Right lobe of liver (tissue), 6 donors: Measurements from ENCODE around the gene SOAT1. TPM values are rescaled to one million over a fixed set of nuclear protein-coding genes. Genes with fewer than 3 reads are reported as not detected.
A peak's percentile ranks its signal among the peaks of the same experiment; 100 is the strongest.
"Not testable (repeated sequence)": the region's sequence is repeated elsewhere in the genome, so short reads cannot be mapped to it uniquely, and the experiment has no call there.

Experiments used
- ATAC-seq, 4 donors: fragments of 200-7000 bp; cut with Tn5 transposase; one replicate each; pipeline ENCODE4 v1.9.1; 2020; ENCODE audit warnings: mild to moderate bottlenecking in 4 of 4, moderate library complexity in 4 of 4
- DNase-seq, 3 donors: peaks; one replicate each; pipeline ENCODE4 v3.0.0-alpha.2; 2020
- H3K27ac ChIP-seq, 3 donors: fragments of 200-600 bp; one replicate each; pipeline ENCODE4 v1.8.0; 2022
- H3K27me3 ChIP-seq, 2 donors: fragments of 200-600 bp; one replicate each; pipeline ENCODE4 v1.8.0; 2022
- H3K36me3 ChIP-seq, 4 donors: fragments of 200-600 bp; sonication (generic) in 1 of 4; one replicate each; pipeline versions ENCODE4 v1.5.1 to v1.8.0; 2017 to 2022; ENCODE audit warnings: control low read depth in 1 of 4
- H3K4me1 ChIP-seq, 4 donors: fragments of 200-600 bp; sonication (generic) in 1 of 4; one replicate each; pipeline versions ENCODE4 v1.5.1 to v1.8.0; 2017 to 2022; ENCODE audit warnings: control low read depth in 1 of 4
- H3K4me3 ChIP-seq, 3 donors: fragments of 200-600 bp; one replicate each; pipeline ENCODE4 v1.8.0; 2022
- H3K9me3 ChIP-seq, 4 donors: fragments of 200-600 bp; sonication (generic) in 1 of 4; one replicate each; pipeline versions ENCODE4 v1.5.1 to v1.8.0; 2017 to 2022; ENCODE audit warnings: control low read depth in 1 of 4
- CTCF ChIP-seq, 4 donors: fragments of 200-600 bp in 3 of 4; fragments of 450-650 bp in 1 of 4; IDR thresholded peaks; one replicate each; pipeline versions ENCODE4 v1.5.1 to v1.8.0; 2016 to 2022; ENCODE audit warnings: antibody characterized with exemption in 4 of 4, mild to moderate bottlenecking in 2 of 4
- POLR2A ChIP-seq: fragments of 450-650 bp; IDR thresholded peaks from one replicate; pipeline ENCODE4 v1.6.1; 2017; ENCODE audit warnings: antibody characterized with exemption, mild to moderate bottlenecking
- WGBS: methylation state at CpG from one replicate; pipeline ENCODE4 v1.1.6; 2018; ENCODE audit warnings: low coverage, low lambda C conversion rate; ENCODE audit not compliant: insufficient coverage; ENCODE audit errors: missing lambda C conversion rate; 5-methylcytosine and 5-hydroxymethylcytosine counted together
- intact Hi-C, 2 donors: fragments of 100-400 bp; cut with DNase I; formaldehyde crosslinking; loops; one replicate each; pipeline versions ENCODE4 v1.11.2 to v1.14.1; 2022
- total RNA-seq, 6 experiments: library from RNA; depleted of rRNA in 2 of 6; stranded (reverse); fragments of >200 nt in 2 of 6; fragmentation: NEBNext Ultra II Directional in 3 of 6; extraction: Animal tissue kit (Norgen Biotek cat#: 25700) in 3 of 6; gene quantifications; one replicate each; pipeline versions ENCODE4 v1.1.0 to v1.2.4, GENCODE V29; 2016 to 2023
- donor health status: DM: no; HTN: yes; CAD: no.
- donor health status: DM: no; HTN: no; CAD: no.
- donor health status: DM: no; HTN: no; CAD: no.
- donor health status: DM: no; HTN: yes; CAD: no.
- donor health status: DM: no; HTN: yes; CAD: no.

Gene SOAT1
- total RNA-seq, 6 experiments from 2014 or later = 5.8 to 20.5 (median 14.3) TPM

- intact Hi-C loops = no loop called here
- H3K36me3 ChIP-seq = peaks cover 5 to 78% (median 23%) of the 10 kb centered on the region in 4 donors
These were observed 49.3 kb downstream of the SOAT1 start for GRCh38 chr1:179342740-179343404.

GRCh38 chr1:179351281-179351680, 57.7 kb downstream of the SOAT1 start:
- intact Hi-C loops = no loop called here
- DNase-seq = no peak

More at GRCh38 chr1:179342740-179343404, 49.3 kb downstream of the SOAT1 start:
- H3K9me3 ChIP-seq = no peaks in the 10 kb centered on the region
- no peak overlapping the region for H3K4me3 ChIP-seq
- ATAC-seq (peak; percentile 72 to 88 (median 76)), DNase-seq (no peak)
- H3K4me1 ChIP-seq = no peaks in the 10 kb centered on the region
- no peaks in the 10 kb centered on the region for H3K27me3 ChIP-seq
- WGBS = 77% methylated on average over 3 of the region's 4 CpGs
- no peak overlapping the region for H3K27ac ChIP-seq
- no peak for TF ChIP-seq CTCF (IDR thresholded peaks at IDR 0.05)

GRCh38 chr1:179352236-179352635, 58.6 kb downstream of the SOAT1 start:
- ATAC-seq (no peak), DNase-seq (no peak)
- WGBS = 100% methylated on average over 2 of the region's 2 CpGs
- intact Hi-C loops = no loop called here
- no peak for TF ChIP-seq CTCF (IDR thresholded peaks at IDR 0.05)
- no peak for TF ChIP-seq POLR2A
- no peaks in the 10 kb centered on the region for H3K9me3 ChIP-seq
- no peaks in the 10 kb centered on the region for H3K27me3 ChIP-seq
- H3K4me3 ChIP-seq = no peak overlapping the region
- H3K36me3 ChIP-seq = peaks cover 0 to 57% (median 15%) of the 10 kb centered on the region in 4 donors
- no peak overlapping the region for H3K27ac ChIP-seq
- H3K4me1 ChIP-seq = no peaks in the 10 kb centered on the region

More at GRCh38 chr1:179351281-179351680, 57.7 kb downstream of the SOAT1 start:
- TF ChIP-seq CTCF (IDR thresholded peaks at IDR 0.05) (no peak), POLR2A (no peak)
- Histone ChIP-seq H3K36me3 (peaks cover 0 to 61% (median 18%) of the 10 kb centered on the region in 4 donors), H3K27ac (no peak overlapping the region), H3K27me3 (no peaks in the 10 kb centered on the region), H3K9me3 (no peaks in the 10 kb centered on the region), H3K4me1 (no peaks in the 10 kb centered on the region), H3K4me3 (no peak overlapping the region)
- 97% methylated on average over 3 of the region's 3 CpGs for WGBS
- no peak for ATAC-seq

GRCh38 chr1:179353546-179353945, 59.9 kb downstream of the SOAT1 start:
- no peaks in the 10 kb centered on the region for H3K27me3 ChIP-seq

GRCh38 chr1:179361631-179362030, 68.0 kb downstream of the SOAT1 start:
- intact Hi-C loops = loop anchor here in 1 of 2 donors (10.0 kb wide), 1 partner anchor 67 kb away; the partner anchor contains the start of gene SOAT1
- H3K4me3 ChIP-seq, H3K4me1 ChIP-seq: not testable (repeated sequence)

More at GRCh38 chr1:179353546-179353945, 59.9 kb downstream of the SOAT1 start:
- intact Hi-C loops = no loop called here
- no peaks in the 10 kb centered on the region for H3K4me1 ChIP-seq
- H3K27ac ChIP-seq = no peak overlapping the region
- H3K36me3 ChIP-seq = peaks cover 0 to 45% (median 15%) of the 10 kb centered on the region in 4 donors
- no peaks in the 10 kb centered on the region for H3K9me3 ChIP-seq
- ATAC-seq = peak; percentile 25 to 81 (median 51)
- no peak for DNase-seq
- no peak overlapping the region for H3K4me3 ChIP-seq
- TF ChIP-seq CTCF (IDR thresholded peaks at IDR 0.05) (no peak), POLR2A (no peak)
- 82% methylated on average over 5 of the region's 5 CpGs for WGBS

More at GRCh38 chr1:179361631-179362030, 68.0 kb downstream of the SOAT1 start:
- H3K9me3 ChIP-seq, ATAC-seq, DNase-seq, H3K27me3 ChIP-seq, H3K27ac ChIP-seq, H3K36me3 ChIP-seq: not testable (repeated sequence)
- WGBS = 70% methylated on average over 1 of the region's 2 CpGs
